GM12801 (cell line): ENCODE measurements around the gene FOXP4.

Experiments
- CTCF ChIP-seq: IDR thresholded peaks from one replicate; pipeline ENCODE4 v1.5.1; 2011; ENCODE audit warnings: control low read depth; ENCODE audit not compliant: insufficient read length; ENCODE audit errors: extremely low read depth

FOXP4 gene

GRCh38 chr6:41608443-41609151, 62.4 kb downstream of the FOXP4 start:
- no peak for TF ChIP-seq CTCF

DNA sequence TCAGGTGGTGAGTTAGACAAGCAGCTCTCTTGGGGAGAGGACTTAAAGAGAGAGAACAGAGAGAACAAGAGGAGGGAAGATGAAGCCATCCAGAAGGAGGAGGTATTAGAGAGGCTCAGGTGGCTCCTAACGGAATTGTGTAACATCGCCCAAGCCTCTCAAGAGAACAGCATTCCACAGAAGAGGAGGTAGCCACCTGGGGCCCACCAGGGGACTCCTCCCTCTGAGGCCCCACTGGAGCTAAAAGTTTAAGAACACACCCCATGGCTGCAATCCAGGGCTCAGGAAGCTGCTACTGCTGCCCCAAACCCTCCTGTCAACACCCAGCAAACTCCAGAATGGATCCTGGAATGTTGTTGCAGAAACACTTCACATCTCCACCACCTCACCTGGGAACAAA, 68.5 kb downstream of the FOXP4 start:
- TF ChIP-seq CTCF: no peak

DNA sequence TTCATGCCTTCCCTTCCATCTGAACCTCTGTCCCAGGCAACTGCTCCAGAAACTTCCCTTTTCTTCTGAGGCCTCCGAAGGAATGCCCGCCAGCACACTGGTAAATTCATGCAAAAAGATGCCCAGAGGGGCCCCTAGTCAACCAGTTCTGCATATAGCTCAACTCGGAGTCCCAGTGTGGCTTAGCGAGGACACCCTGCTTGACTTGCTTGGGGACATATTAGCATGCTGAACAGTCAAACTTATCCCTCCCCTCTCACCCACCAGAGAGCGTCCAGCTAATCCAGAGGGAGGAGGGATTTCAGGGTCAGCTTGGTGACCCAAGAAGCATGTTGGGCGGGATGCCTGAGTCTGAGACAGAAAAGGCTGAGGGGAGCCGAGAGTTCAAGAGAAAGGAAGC, 69.1 kb downstream of the FOXP4 start:
- no peak for TF ChIP-seq CTCF

DNA sequence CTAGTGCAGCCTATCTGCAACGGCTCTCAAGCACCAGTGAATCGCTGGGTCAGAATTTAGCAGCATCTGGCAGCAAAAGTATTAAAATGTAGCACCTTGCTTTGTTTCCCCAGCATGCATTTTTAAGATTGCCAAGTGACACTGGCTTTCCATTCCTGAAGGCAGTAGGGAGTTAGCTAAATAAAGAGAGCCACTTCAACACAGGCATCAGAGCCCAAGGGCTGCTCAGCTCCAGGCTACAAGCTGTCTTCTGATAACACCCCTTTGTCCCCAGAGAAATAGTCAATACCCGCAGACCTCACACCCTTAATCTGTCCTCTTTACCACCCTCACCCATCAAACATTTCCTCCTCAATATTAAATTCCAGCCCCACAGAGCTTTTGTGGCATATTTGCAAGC, 72.4 kb downstream of the FOXP4 start:
- TF ChIP-seq CTCF: no peak

DNA sequence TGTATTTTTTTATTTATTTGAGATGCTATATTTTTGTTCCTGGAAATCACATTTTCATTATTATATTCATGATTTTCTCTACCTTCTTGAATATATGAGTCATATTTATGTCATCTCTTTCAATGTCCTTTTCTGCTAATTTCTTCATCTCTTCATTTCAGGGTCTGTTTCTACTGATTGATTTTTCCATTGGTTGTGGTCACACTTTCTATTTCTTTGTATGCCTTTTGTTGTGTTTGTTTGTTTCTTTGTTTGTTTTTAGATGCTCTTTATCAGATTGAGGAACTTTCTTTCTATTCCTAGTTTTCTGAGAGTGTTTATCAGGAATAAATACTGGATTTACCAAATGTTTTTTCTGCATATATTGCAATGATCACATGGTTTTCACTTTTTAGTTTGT, 75.2 kb downstream of the FOXP4 start:
- no peak for TF ChIP-seq CTCF

DNA sequence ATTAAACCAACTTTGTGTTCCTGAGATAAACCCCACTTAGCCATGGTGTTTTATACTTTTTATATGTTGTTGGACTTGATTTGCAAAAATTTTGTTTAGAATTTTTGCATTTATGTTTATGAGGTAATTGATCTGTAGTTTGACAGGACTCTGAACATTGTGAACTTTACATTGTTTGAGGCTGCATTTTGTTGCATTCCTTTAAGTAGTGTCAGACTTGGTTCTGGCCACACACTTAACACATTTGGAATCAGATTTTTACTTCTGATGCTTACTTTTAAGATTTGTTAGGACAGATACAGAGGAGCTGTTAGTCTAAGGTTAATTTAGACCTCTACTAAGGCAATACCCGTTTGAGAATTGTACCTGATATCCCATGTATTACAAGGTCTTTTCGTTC, 75.6 kb downstream of the FOXP4 start:
- TF ChIP-seq CTCF: no peak

- no peak for TF ChIP-seq CTCF
Measured at GRCh38 chr6:41622206-41622988, 76.2 kb downstream of the FOXP4 start.
